GM21576 (cell line): ENCODE measurements around the gene OSBP2.

Experiments
- ATAC-seq: cut with Tn5 transposase; IDR thresholded peaks from one replicate; pipeline ENCODE4 v1.9.1; 2021; ENCODE audit warnings: mild to moderate bottlenecking, moderate library complexity; ENCODE audit not compliant: unreplicated experiment

The OSBP2 gene

GRCh38 chr22:30838111-30838510, 143.4 kb downstream of the OSBP2 start:
- ATAC-seq = no peak

DNA sequence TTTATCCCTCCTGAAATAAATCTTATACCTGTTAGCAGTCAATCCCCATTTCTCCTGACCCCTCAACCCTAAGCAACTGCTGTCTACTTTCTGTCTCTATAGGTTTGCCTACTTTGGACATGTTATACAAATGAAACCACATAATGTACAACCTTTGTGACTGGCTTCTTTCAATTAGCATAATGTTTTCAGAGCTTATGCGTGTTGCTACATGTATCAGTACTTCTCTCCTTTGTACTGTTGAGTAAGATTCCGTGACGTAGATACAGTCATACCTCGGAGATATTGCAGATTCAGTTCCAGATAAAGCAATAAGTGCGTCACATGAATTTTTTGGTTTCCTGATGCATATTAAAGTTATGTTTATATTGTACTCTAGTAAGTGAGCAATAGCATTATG, 146.6 kb downstream of the OSBP2 start:
- ATAC-seq = no peak

- no peak for ATAC-seq
These were observed 148.6 kb downstream of the OSBP2 start for GRCh38 chr22:30843245-30843644.

- no peak for ATAC-seq
These were observed 152.9 kb downstream of the OSBP2 start for GRCh38 chr22:30847583-30847982.

DNA sequence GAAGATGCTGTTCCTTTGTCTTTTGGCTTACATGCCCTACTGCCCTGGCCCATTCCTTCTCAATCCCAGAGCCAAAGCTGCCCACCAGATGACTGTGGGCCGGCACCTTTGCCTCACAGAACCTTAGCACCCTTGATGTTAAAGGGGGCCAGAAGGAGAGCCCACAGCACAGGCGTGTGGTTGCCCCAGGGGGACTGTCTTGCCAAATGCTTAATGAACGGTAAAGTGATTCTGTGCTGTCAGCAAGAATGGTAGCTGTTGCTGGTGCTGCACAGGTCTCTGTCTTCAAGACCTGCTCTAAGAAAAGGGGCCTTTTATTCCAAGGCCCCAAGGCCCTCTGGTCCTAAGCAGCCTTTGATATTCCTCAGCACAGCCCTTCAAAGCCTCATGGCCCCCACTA, 160.6 kb downstream of the OSBP2 start:
- no peak for ATAC-seq

- ATAC-seq = no peak
These were observed 161.2 kb downstream of the OSBP2 start for GRCh38 chr22:30855677-30856518.

GRCh38 chr22:30856741-30857502, 162.2 kb downstream of the OSBP2 start:
- ATAC-seq = no peak

- no peak for ATAC-seq
These were observed 163.1 kb downstream of the OSBP2 start for GRCh38 chr22:30857791-30858190.

DNA sequence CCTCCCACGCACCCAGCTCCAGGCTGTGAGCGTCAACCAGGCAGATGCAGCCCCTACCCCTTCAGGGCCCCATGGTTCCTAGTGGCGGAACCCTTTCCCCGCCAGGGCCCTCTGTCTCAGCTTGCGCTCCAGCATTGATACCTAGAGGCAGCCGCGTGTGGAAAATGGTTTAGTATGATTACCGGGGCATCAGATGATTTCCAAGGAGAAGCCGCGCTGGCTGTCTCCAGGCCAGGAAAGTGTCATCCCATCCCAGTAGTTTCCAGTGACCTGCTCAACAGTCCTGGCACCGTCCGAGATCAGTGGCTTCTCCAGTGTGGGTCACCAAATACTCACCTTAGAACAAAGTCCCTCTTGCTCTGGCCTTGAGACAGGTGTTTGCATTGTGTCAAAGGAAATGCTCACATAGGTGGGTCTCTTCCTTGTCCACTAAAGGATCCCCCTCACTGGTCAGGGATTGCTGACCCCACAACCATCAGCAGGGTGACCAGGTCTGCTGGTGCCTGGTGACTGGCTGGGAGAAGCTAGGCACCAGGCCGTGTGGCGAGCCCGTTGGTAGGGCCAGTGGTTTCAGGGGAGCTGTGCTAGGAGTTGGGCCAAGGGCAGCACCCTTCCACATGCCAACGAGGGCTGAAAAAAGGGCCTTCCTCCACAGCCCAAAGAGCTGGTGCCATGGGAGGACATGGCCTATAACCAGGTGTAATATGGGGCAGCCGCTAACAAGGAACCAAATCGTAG, 164.5 kb downstream of the OSBP2 start:
- ATAC-seq = no peak

DNA sequence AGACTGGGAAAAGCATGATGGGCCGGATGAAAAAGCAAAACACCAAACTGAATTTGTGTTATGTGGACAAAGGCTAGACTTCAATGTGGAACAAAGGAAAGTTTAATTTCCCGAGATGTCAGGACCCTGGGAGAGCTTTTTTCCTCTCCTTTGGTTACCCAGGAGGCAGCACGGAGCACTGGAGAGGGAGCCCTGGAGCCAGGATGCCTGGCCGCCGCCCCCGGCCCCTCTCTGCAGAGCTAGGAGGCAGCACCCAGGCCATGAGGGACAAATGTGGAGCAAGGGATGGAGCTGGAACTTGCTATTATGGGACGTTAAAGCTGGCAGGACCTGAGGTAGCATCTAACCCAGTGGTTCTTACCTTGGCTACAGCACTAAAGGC, 165.0 kb downstream of the OSBP2 start:
- no peak for ATAC-seq

DNA sequence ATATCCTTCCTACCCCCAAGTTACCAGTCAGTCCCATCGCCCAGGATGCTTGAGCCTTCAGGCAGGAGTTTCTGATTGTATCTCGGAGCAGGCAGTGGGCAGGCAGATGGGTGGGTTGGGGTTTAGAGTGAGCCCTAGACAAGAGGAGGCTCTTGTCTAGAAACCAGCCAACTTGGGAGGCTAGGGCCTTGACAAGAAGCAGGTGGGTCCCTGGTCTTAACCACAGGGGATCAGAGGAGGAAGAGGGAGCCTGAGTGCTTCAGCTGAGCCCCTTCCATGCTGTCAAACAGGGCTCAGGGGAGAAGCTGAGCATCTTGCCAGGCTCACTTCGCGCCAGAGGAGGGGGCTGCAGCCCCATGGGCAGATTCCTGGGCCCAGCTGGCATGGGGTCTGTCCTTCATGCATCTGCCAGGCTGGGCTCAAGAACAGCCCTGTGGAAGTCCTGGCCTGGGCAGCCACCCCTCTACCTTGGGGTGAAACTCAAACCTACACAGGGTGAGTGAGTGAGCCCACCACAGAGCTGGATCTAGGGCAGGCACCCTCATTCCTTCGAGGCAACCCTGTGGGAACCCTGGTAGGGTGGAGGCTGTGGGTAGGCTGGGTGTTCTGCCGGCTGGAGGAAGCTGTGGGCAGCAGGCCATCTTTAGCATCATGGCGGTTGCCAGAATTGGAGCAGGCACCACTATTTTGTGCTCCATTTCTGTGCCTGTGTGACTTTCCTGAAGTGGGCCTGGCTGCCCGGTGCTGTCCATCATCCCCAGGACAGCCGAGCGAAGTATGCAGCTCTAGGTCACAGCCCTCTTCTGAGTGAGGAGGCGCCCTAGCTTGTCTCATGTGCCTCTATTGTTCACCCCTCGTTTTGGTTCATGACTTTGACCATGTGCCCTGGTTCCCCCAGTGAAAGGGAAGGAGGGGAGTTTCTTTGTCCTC, 165.8 kb downstream of the OSBP2 start:
- no peak for ATAC-seq

GRCh38 chr22:30861131-30861530, 166.5 kb downstream of the OSBP2 start:
- no peak for ATAC-seq

GRCh38 chr22:30861688-30862552, 167.2 kb downstream of the OSBP2 start:
- no peak for ATAC-seq

DNA sequence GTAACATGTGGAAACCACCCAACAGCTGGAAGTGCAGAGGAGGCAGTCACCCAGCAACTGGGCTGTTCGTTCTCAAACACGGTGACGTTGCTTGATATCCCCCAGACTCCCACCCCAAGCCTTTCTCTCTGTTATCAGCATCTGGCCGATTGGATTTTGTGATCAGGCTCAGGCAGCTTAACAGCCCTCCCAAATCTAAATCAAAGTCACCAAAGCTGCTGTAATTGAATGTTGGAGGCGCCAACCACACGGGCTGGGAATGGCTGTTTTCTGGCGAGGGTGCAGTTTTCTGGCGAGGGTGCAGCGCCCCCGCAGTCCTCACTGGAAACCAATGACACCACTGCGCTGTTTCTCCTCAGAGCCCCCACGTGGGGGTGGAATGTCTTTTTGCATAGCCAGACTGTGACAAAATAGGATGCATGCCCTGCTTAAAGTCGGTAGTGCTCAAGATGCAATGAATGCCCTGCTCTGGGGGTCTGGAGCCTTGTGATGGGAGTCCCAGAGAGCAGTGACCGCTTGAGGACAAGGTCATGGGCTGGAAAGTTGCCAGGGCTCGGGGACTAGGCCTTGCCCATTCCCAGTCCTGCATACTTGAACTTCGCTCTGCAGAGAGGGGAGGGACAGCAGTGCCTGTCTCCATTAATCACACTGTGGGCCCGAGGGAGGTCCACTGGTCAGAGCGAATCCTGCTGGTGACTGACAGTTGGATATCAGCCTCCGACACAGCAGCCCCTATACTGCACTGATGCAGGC, 168.6 kb downstream of the OSBP2 start:
- no peak for ATAC-seq

DNA sequence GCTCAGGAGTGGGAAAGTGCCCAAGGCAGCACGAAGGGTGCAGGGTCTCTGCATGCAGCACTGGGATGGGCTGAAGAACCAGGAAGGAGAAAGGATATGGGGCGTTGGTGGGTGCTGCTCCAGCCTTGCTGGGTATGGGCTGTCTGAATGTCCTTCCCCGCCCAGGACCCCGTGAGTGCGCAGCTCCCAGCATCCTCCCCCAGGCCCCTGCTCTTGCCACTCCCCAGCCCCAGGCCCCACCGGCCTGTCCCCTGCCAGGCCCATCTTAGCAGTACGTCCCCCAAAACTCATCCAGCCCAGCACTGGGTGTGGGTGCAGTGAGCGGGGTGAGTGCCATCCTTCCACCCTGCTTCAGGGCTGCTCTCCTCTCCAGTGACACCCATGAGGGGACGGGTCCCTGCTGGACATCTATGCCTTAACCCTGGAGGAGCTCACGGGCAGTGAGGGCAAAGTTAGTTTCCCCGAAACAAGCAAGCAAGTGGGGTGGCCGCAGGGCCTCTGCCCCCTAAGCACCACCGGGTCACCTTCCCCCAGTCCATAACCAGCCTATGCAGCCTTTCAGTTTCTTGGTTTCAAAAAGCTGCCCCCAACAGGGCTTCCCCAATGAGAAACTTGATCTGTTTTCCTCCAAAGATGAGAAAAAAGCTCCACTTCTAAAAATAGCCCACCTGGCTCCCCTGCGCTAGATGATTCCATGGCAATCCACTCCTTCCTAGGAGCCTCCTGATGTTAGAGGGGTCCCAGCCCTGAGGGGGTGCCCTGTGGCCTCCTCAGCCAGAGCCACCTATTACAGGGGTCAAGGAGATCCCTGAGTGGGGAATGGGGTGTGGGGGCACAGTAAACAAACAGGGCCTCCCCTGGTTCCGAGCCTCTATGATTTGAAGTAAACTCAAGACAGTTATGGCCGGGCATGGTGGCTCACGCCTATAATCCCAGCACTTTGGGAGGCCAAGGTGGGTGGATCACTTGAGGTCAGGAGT, 170.1 kb downstream of the OSBP2 start:
- ATAC-seq = no peak

- ATAC-seq = no peak
These were observed 171.0 kb downstream of the OSBP2 start for GRCh38 chr22:30865656-30866055.

DNA sequence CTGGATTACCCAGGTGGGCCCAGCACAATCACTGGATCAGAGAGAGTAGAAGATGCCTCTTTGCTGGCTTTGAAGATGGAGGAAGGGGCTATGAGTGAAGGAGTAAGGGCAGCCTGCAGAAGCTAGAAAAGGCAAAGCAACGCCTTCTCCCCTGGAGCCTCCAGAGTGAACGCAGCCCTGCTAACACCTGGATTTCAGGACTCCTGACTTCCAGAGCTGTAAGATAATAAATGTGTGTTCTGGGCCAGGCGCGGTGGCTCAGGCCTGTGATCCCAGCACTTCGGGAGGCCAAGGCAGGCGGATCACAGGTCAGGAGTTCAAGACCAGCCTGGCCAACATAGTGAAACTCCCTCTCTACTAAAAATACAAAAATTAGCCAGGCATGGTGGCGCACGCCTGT, 171.5 kb downstream of the OSBP2 start:
- no peak for ATAC-seq

GRCh38 chr22:30866811-30867271, 172.2 kb downstream of the OSBP2 start:
- ATAC-seq = no peak
